BJ (cell line): ENCODE measurements around the gene HYDIN. TPM values are rescaled to one million over a fixed set of nuclear protein-coding genes. Genes with fewer than 3 reads are reported as not detected.

Experiments used
- CTCF ChIA-PET: fragments of 350-600 bp; formaldehyde crosslinking; extraction: SDS; loops from one replicate; lab custom pipeline; 2021; ENCODE audit warnings: antibody characterized with exemption, inconsistent platforms; lab: Yijun Ruan, JAX
- POLR2A ChIA-PET: fragments of 300-600 bp; sonication (Branson Sonifier 250); formaldehyde crosslinking; extraction: SDS; loops from one replicate; lab custom pipeline; 2021; ENCODE audit warnings: antibody characterized with exemption; lab: Charles Lee
- DNase-seq: peaks from one replicate; pipeline ENCODE4 v3.0.0-alpha.2; 2011; ENCODE audit warnings: low read depth
- H3K27me3 ChIP-seq: 2 replicates; pipeline ENCODE4 v1.6.0; 2011; ENCODE audit warnings: low read length; ENCODE audit not compliant: control insufficient read depth, insufficient read depth
- H3K36me3 ChIP-seq: 2 replicates; pipeline ENCODE4 v1.5.1; 2011; ENCODE audit warnings: low read length; ENCODE audit not compliant: control insufficient read depth, insufficient read depth
- H3K4me3 ChIP-seq: 2 replicates; pipeline ENCODE4 v1.5.1; 2011; ENCODE audit warnings: low read depth, mild to moderate bottlenecking, control low read depth, low read length
- CTCF ChIP-seq: IDR thresholded peaks from 2 replicates; pipeline ENCODE4 v1.5.1; 2011; ENCODE audit warnings: low read depth, mild to moderate bottlenecking, control low read depth, inconsistent platforms, low read length, moderate library complexity; ENCODE audit not compliant: insufficient read depth
- polyA plus RNA-seq: library from polyadenylated mRNA; depleted of rRNA; stranded (reverse); fragments of >200 nt; gene quantifications from 2 replicates; pipeline ENCODE4 v1.2.3, GENCODE V29; 2011; rRNA removed
- small RNA-seq: library from RNA; depleted of rRNA; stranded (forward); fragments of <200 nt; gene quantifications from one replicate; pipeline ENCODE3, GENCODE V24; 2012; ENCODE audit warnings: low replicate concordance, low read depth; ENCODE audit not compliant: insufficient read length

The HYDIN gene
- polyA plus RNA-seq, 1 experiment = 0.47 TPM

- ChIA-PET CTCF (interaction anchor here (0.7 to 6.0 kb wide), 2 partner anchors 13 to 17 kb away, joined by 3 to 62 read pairs; no protein-coding TSS in a partner anchor), POLR2A (no interaction called here)
- Histone ChIP-seq H3K4me3 (no peak overlapping the region), H3K27me3 (no peaks in the 10 kb centered on the region), H3K36me3 (peaks cover 7% of the 10 kb centered on the region)
- DNase-seq = no peak
- TF ChIP-seq CTCF = no peak
Measured at GRCh38 chr16:70758786-70759185, 471.7 kb downstream of the HYDIN start.

Small RNA genes lying within 50 kb of the gene (small RNA-seq; reads per million reads assigned to genes)
- gene RNU6ATAC25P = not detected

Other genes starting within 250 kb of the HYDIN start
- 10.2 and 19.6 TPM in 2 replicates for gene CMTR2, start 58.7 kb upstream of the HYDIN start, polyA plus RNA-seq
- gene CALB2, start 128.0 kb upstream of the HYDIN start, polyA plus RNA-seq = 0.16 and 0.18 TPM in 2 replicates
- not detected in 2 replicates for gene TLE7, start 211.3 kb upstream of the HYDIN start, polyA plus RNA-seq
- 10.8 and 11.8 TPM in 2 replicates for gene ZNF23, start 231.5 kb upstream of the HYDIN start, polyA plus RNA-seq